IMR-90 (cell line): Measurements from ENCODE around the gene MYL11. TPM values are rescaled to one million over a fixed set of nuclear protein-coding genes. Genes with fewer than 3 reads are reported as not detected.

Experiments
- ATAC-seq: fragments of 200-7000 bp; cut with Tn5 transposase; 2 replicates; pipeline ENCODE4 v1.9.1; 2020; ENCODE audit warnings: low read depth, mild to moderate bottlenecking, moderate library complexity
- BruUV-seq: library from RNA; stranded (reverse); fragments of 400-500 nt; replicated peaks from 2 replicates; lab custom pipeline; 2021; lab: Mats Ljungman, UMichigan
- CTCF ChIA-PET: fragments of 300-600 bp; formaldehyde crosslinking; extraction: SDS; loops from one replicate; lab custom pipeline; 2021; ENCODE audit warnings: antibody characterized with exemption; lab: Yijun Ruan, JAX
- POLR2A ChIA-PET: fragments of 300-600 bp; sonication (Branson Sonifier 250); formaldehyde crosslinking; loops from one replicate; lab custom pipeline; 2022; ENCODE audit warnings: antibody characterized with exemption; ENCODE audit not compliant: unreplicated experiment; lab: Charles Lee
- DNase-seq: peaks from one replicate; pipeline ENCODE4 v3.0.0; 2013
- H2AFZ ChIP-seq: replicated peaks from 2 replicates; pipeline ENCODE3; 2013; ENCODE audit warnings: low read length, mild to moderate bottlenecking; ENCODE audit not compliant: poor library complexity
- H2AK5ac ChIP-seq: 2 replicates; pipeline ENCODE4 v1.6.1; 2013; ENCODE audit warnings: low read depth, low read length, inconsistent platforms
- H2AK9ac ChIP-seq: replicated peaks from 2 replicates; pipeline ENCODE3; 2013; ENCODE audit warnings: mild to moderate bottlenecking, low read depth, low read length, moderate library complexity; ENCODE audit not compliant: poor library complexity
- H2BK120ac ChIP-seq: 2 replicates; pipeline ENCODE4 v1.6.1; 2013; ENCODE audit warnings: low read depth, low read length, inconsistent platforms
- H2BK15ac ChIP-seq: 3 replicates; pipeline ENCODE4 v1.6.1; 2013; ENCODE audit warnings: low read depth, low read length, inconsistent platforms
- H2BK20ac ChIP-seq: 2 replicates; pipeline ENCODE4 v1.6.1; 2013; ENCODE audit warnings: low read depth, mild to moderate bottlenecking, inconsistent platforms, low read length, moderate library complexity
- H2BK5ac ChIP-seq: 2 replicates; pipeline ENCODE4 v1.6.1; 2013; ENCODE audit warnings: mild to moderate bottlenecking, low read depth, low read length, inconsistent platforms; ENCODE audit not compliant: poor library complexity, severe bottlenecking
- H3K14ac ChIP-seq: replicated peaks from 2 replicates; pipeline ENCODE4 v1.6.1; 2013; ENCODE audit warnings: low read depth, low read length, inconsistent platforms
- H3K18ac ChIP-seq: 2 replicates; pipeline ENCODE4 v1.6.1; 2013; ENCODE audit warnings: low read depth, low read length, control low read depth
- H3K23ac ChIP-seq: 2 replicates; pipeline ENCODE4 v1.6.1; 2013; ENCODE audit warnings: low read depth, low read length, inconsistent platforms
- H3K27ac ChIP-seq: 2 replicates; pipeline ENCODE4 v1.5.1; 2013; ENCODE audit warnings: mild to moderate bottlenecking, control low read depth, low read length; ENCODE audit not compliant: insufficient read depth
- H3K27me3 ChIP-seq: 2 replicates; pipeline ENCODE4 v1.6.1; 2013; ENCODE audit warnings: low read length; ENCODE audit not compliant: control insufficient read depth, insufficient read depth
- H3K36me3 ChIP-seq: 2 replicates; pipeline ENCODE4 v1.6.1; 2013; ENCODE audit warnings: low read length, mixed read lengths; ENCODE audit not compliant: control insufficient read depth, insufficient read depth
- H3K4ac ChIP-seq: 2 replicates; pipeline ENCODE4 v1.6.1; 2013; ENCODE audit warnings: low read depth, low read length, inconsistent platforms
- H3K4me1 ChIP-seq: 2 replicates; pipeline ENCODE4 v1.6.1; 2013; ENCODE audit warnings: low read length, mixed read lengths; ENCODE audit not compliant: control insufficient read depth, insufficient read depth
- H3K4me2 ChIP-seq: 2 replicates; pipeline ENCODE4 v1.6.1; 2013; ENCODE audit warnings: low read depth, mild to moderate bottlenecking, control low read depth, low read length, moderate library complexity
- H3K4me3 ChIP-seq: 2 replicates; pipeline ENCODE4 v1.5.1; 2013; ENCODE audit warnings: low read depth, mild to moderate bottlenecking, control low read depth, low read length, moderate library complexity; ENCODE audit not compliant: insufficient read depth
- H3K56ac ChIP-seq: 2 replicates; pipeline ENCODE4 v1.6.1; 2013; ENCODE audit warnings: low read length, inconsistent platforms; ENCODE audit not compliant: insufficient read depth; ENCODE audit errors: extremely low read depth
- H3K79me1 ChIP-seq, 2 experiments: 2 replicates each; pipeline ENCODE4 v1.6.1; 2013; ENCODE audit warnings: low read length in 2 of 2, inconsistent platforms in 1 of 2, low read depth in 1 of 2
- H3K9ac ChIP-seq: 2 replicates; pipeline ENCODE4 v1.6.1; 2013; ENCODE audit warnings: low read depth, low read length, control low read depth
- H3K9me1 ChIP-seq: 2 replicates; pipeline ENCODE4 v1.6.1; 2013; ENCODE audit warnings: low read length, inconsistent platforms; ENCODE audit not compliant: insufficient read depth
- H3K9me3 ChIP-seq: 2 replicates; pipeline ENCODE4 v1.6.1; 2013; ENCODE audit warnings: low read length; ENCODE audit not compliant: control insufficient read depth, insufficient read depth
- H4K20me1 ChIP-seq: 2 replicates; pipeline ENCODE4 v1.6.1; 2013; ENCODE audit warnings: low read length, inconsistent platforms; ENCODE audit not compliant: insufficient read depth
- H4K5ac ChIP-seq: 2 replicates; pipeline ENCODE4 v1.6.1; 2013; ENCODE audit warnings: mild to moderate bottlenecking, low read depth, low read length, control low read depth
- H4K8ac ChIP-seq, 2 experiments: 2 replicates each; pipeline ENCODE4 v1.6.1; 2013; ENCODE audit warnings: low read depth in 2 of 2, low read length in 2 of 2, control low read depth in 1 of 2, inconsistent platforms in 1 of 2
- H4K91ac ChIP-seq: 2 replicates; pipeline ENCODE4 v1.6.1; 2013; ENCODE audit warnings: low read depth, low read length, inconsistent platforms; ENCODE audit not compliant: insufficient read depth
- MXI1 ChIP-seq: IDR thresholded peaks from 2 replicates; pipeline ENCODE4 v1.6.1; 2012; ENCODE audit warnings: low read depth, mild to moderate bottlenecking, low read length, moderate library complexity, borderline replicate concordance
- SMC3 ChIP-seq: fragments of 150-350 bp; IDR thresholded peaks from 2 replicates; pipeline ENCODE4 v1.6.1; 2016; ENCODE audit warnings: low read depth, mild to moderate bottlenecking, antibody characterized with exemption, low read length, moderate library complexity
- WGBS, 2 experiments: methylation state at CpG; one replicate each; pipeline versions ENCODE4 v1.1.5 to v1.1.7; 2013; ENCODE audit warnings: missing lambda C conversion rate in 2 of 2; ENCODE audit not compliant: insufficient read length in 1 of 2; ENCODE audit errors: extremely low coverage in 2 of 2; 5-methylcytosine and 5-hydroxymethylcytosine counted together
- dilution Hi-C: fragments of 300-500 bp; cut with HindIII; formaldehyde crosslinking; loops from one replicate; pipeline ENCODE4 v1.14.3; 2018; ENCODE audit warnings: low sequenced_read_pairs; ENCODE audit not compliant: unreplicated experiment
- in situ Hi-C: fragments of 300-500 bp; cut with MboI; formaldehyde crosslinking; loops from 3 replicates; pipeline ENCODE4 v1.14.3; 2019; ENCODE audit warnings: low sequenced_read_pairs, inconsistent platforms, mixed read lengths
- intact Hi-C: fragments of 100-400 bp; cut with micrococcal nuclease; formaldehyde crosslinking; loops from 2 replicates; pipeline ENCODE4 v1.10.0; 2022
- polyA plus RNA-seq, 3 experiments: library from polyadenylated mRNA; depleted of rRNA; stranded (reverse); fragments of >200 nt; gene quantifications; 2 replicates each; pipeline ENCODE4 v1.2.3, GENCODE V29; 2012; ENCODE audit warnings: low replicate concordance in 1 of 3
- total RNA-seq: library from RNA; depleted of rRNA; stranded (reverse); fragments of >200 nt; gene quantifications from 2 replicates; pipeline ENCODE4 v1.2.3, GENCODE V29; 2012

MYL11 gene
- total and polyA plus RNA-seq, 2 of the 4 experiments (the other 2 are of a cell fraction), result 1.1 TPM; not detected in 1

- ATAC-seq, result no peak
- H3K9me1 ChIP-seq, result peaks cover 17% of the 10 kb centered on the region
- peak overlapping the region; percentile 99 for H3K4me2 ChIP-seq
- H3K56ac ChIP-seq, result peak overlapping the region; percentile 45
- no peak for DNase-seq
- H3K79me1 ChIP-seq, result peaks cover 4 to 58% of the 10 kb centered on the region in 2 experiments; a peak in 3 of 4 replicates
- H3K4me1 ChIP-seq, result peaks cover 3% of the 10 kb centered on the region; the same call in 1 of the 2 replicates
- in situ Hi-C loops (no loop called here), dilution Hi-C loops (no loop called here), intact Hi-C loops (loop anchor here (2.0 kb wide), 1 partner anchor 277 kb away; no protein-coding TSS in a partner anchor)
- H3K27ac ChIP-seq, result peak overlapping the region; percentile 82
- H2BK120ac ChIP-seq, result no peak overlapping the region
- H4K91ac ChIP-seq, result peak overlapping the region; percentile 2; the same call in 1 of the 2 replicates
- H2BK20ac ChIP-seq, result no peak overlapping the region
- TF ChIP-seq SMC3 (no peak), MXI1 (peak; percentile 40; the same call in 1 of the 2 replicates)
- peak overlapping the region; percentile 90 for H2AK5ac ChIP-seq
- peak overlapping the region; percentile 90 for H3K9ac ChIP-seq
- peaks cover 14% of the 10 kb centered on the region; the same call in 1 of the 2 replicates for H3K36me3 ChIP-seq
- ChIA-PET CTCF (interaction anchor here (1.0 kb wide), 1 partner anchor 26 kb away, joined by 3 read pairs; the partner anchor contains the start of gene ZNF48), POLR2A (no interaction called here)
- H4K20me1 ChIP-seq, result peaks cover 46% of the 10 kb centered on the region
- no peak overlapping the region for H3K18ac ChIP-seq
- peak overlapping the region; percentile 86 for H3K4me3 ChIP-seq
- H2AFZ ChIP-seq, result peak overlapping the region; percentile 64
- H3K9me3 ChIP-seq, result no peaks in the 10 kb centered on the region
- H4K5ac ChIP-seq, result no peak overlapping the region
- peak overlapping the region; percentile 87 for H3K23ac ChIP-seq
- no peak overlapping the region for H4K8ac ChIP-seq
- 1% methylated on average over 22 of the region's 45 CpGs; no CpG with 5 or more reads in 1 of the 2 experiments for WGBS, 2 experiments
- no peaks in the 10 kb centered on the region for H3K27me3 ChIP-seq
- peak overlapping the region; percentile 99 for H2AK9ac ChIP-seq
- no TSS peak for BruUV-seq
- H2BK5ac ChIP-seq, result peak overlapping the region; percentile 66
- no peak overlapping the region for H2BK15ac ChIP-seq
- peak overlapping the region; percentile 79 for H3K4ac ChIP-seq
- H3K14ac ChIP-seq, result peak overlapping the region; percentile 96
Observed at GRCh38 chr16:30369091-30369937, 5.3 kb upstream of the MYL11 start.
